ENCODE data around the gene FCRL1. TPM values are rescaled to one million over a fixed set of nuclear protein-coding genes. Genes with fewer than 3 reads are reported as not detected.

FCRL1 gene
- total RNA-seq, 1 donor from 2014 or later, result not detected

- H3K27ac ChIP-seq (replicated peaks), result no peak overlapping the region
- TF ChIP-seq CTCF (IDR thresholded peaks at IDR 0.05; ENCODE audit: borderline replicate concordance), result no peak
- H3K4me3 ChIP-seq, result no peak overlapping the region
- DNase-seq, result no peak
- H3K4me1 ChIP-seq, result no peaks in the 10 kb centered on the region
- peaks cover 4% of the 10 kb centered on the region for H3K27me3 ChIP-seq (ENCODE audit: low read depth)
- intact Hi-C loops (cut with micrococcal nuclease), result no loop called here
- no peaks in the 10 kb centered on the region for H3K36me3 ChIP-seq
- no peaks in the 10 kb centered on the region for H3K9me3 ChIP-seq (replicated peaks)
Measured at GRCh38 chr1:157781048-157781447, 38.9 kb downstream of the FCRL1 start.

DNA sequence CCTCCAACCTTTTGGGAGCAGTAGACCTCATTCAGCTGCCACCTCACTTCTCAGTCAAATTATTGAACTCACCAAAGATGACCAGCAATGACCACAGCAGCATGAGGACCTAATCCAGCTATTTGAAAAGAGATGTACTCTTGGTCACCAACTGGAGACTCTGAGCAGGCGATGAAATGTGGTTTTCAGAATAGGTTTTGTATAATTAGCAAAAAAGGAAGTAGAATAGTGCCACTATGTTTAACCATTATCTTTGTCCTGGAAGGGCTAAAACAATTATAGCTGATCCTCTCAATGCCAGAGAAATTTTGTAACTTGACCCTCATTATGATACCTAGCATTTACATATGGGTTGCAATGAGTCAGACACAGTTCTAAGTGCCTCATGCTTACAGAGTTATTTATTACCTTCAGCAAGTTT lies 42.9 kb downstream of the FCRL1 start, which contains the start of gene FCRL2:
Gene FCRL2, minus strand, starts transcription at position 162 of the 421 bp plus-strand sequence. Its CDS starts 59 bp downstream, at position 103.
- Histone ChIP-seq H3K4me3 (no peak within 1 kb of the TSS), H3K9me3 (replicated peaks) (no peaks in the 10 kb centered on the region), H3K27ac (replicated peaks) (no peak within 1 kb of the TSS), H3K36me3 (no peaks in the 10 kb centered on the region), H3K4me1 (no peaks in the 10 kb centered on the region), H3K27me3 (ENCODE audit: low read depth) (peaks cover 4% of the 10 kb centered on the region)
- TF ChIP-seq CTCF (IDR thresholded peaks at IDR 0.05; ENCODE audit: borderline replicate concordance), result no peak
- intact Hi-C loops (cut with micrococcal nuclease), result no loop called here
- no peak for DNase-seq

DNA sequence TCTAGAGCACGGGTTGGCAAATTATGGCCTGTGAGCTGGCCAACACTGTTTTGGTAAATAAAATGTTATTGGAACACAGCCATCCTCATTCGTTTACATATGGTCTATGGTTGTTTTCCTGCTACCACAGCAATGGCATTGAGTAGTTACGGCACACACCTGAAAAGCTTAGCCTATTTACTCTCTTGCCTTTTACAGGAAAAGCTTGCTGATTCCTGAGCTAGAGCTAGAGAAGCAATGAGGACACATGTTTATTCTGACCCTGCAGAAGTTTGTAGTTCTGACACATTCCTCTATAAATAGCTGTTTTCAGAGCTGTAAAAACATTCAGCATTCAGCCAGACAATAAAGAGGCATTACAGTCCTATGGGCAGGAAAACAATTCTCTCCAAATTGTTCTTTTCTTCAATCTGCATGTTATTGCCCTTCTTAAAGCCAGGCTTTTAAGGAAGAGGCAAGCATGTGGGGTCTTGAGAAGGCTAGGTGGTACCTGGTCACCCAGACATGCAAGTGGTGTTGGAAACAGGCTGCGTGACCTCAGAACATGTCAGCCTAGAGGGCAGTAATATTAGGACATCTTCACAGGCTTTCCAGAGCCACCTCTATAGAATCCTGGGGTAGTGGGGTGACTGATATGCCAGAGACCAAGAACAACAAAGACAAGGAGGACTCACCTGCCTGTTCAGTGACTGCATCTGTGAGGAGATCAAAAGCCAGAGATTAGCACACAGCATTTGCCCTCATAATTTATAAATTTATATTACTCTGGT lies 44.6 kb downstream of the FCRL1 start:
- no peak overlapping the region for H3K27ac ChIP-seq (replicated peaks)
- no peaks in the 10 kb centered on the region for H3K4me1 ChIP-seq
- peaks cover 4% of the 10 kb centered on the region for H3K27me3 ChIP-seq (ENCODE audit: low read depth)
- TF ChIP-seq CTCF (IDR thresholded peaks at IDR 0.05; ENCODE audit: borderline replicate concordance), result no peak
- no peak for DNase-seq
- H3K4me3 ChIP-seq, result no peak overlapping the region
- H3K9me3 ChIP-seq (replicated peaks), result no peaks in the 10 kb centered on the region
- intact Hi-C loops (cut with micrococcal nuclease), result no loop called here
- H3K36me3 ChIP-seq, result no peaks in the 10 kb centered on the region

DNA sequence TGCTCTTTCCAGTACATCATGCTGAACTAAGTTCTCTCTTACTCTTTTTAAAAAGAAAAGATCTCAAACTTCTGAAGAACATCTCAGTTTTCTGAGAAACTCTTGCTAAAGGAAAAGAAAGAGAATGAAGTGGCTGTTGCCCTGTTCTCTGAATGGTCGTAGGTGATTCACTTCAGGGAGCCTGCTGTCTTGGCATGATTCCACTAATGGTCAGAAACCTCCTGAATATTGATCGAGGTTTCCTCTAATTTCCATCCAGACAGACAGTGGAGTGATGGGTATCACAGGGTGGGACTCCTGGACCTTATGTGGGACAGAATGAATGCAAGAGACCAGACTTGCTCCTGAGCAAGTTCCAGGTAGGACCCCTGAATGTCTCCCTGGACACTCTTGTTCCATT lies 45.5 kb downstream of the FCRL1 start:
- H3K4me1 ChIP-seq, result no peaks in the 10 kb centered on the region
- intact Hi-C loops (cut with micrococcal nuclease), result no loop called here
- DNase-seq, result no peak
- peaks cover 4% of the 10 kb centered on the region for H3K27me3 ChIP-seq (ENCODE audit: low read depth)
- no peaks in the 10 kb centered on the region for H3K36me3 ChIP-seq
- H3K4me3 ChIP-seq, result no peak overlapping the region
- TF ChIP-seq CTCF (IDR thresholded peaks at IDR 0.05; ENCODE audit: borderline replicate concordance), result no peak
- H3K9me3 ChIP-seq (replicated peaks), result no peaks in the 10 kb centered on the region
- no peak overlapping the region for H3K27ac ChIP-seq (replicated peaks)

DNA sequence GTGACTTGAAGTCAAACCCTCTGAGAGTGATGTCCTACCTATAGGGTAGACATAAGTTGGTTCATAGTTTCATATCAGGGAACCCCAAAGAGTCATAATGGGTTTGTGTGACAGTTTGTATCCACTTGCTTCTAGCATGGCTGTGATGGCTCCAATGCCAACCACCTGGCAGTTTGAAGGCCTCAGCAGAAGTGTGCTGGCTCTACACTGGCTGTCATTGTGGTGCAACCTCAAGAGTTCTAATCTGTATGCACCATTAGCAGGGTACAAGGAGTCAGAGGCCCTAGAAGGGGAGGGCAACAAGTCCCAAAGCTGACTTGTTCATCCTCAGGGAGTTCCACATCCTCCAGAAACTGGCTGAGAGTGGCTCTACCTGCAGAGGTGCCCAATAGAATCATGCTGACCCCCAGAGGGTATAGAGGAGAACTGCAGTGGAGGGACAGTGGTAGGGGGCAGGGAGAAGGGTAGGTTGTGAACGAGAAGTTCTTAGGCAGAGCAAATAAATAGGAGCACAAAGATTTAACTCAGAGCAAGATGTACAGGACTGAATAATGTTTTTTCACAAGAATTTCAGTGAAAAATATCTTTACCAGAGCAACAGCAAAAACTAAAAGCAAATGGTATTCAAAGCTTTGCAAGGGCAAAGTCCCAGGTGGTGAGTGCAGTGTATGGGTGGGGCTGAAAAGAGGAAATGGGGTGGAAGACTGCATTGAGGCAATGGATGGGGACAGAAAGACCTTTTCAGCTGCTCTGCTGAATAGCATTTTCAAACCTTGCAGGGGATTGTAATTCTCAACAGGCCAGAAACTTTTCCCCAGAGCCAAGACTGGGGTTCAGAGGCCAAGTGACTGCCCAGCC lies 46.2 kb downstream of the FCRL1 start:
- H3K36me3 ChIP-seq, result no peaks in the 10 kb centered on the region
- DNase-seq, result no peak
- H3K4me1 ChIP-seq, result no peaks in the 10 kb centered on the region
- TF ChIP-seq CTCF (IDR thresholded peaks at IDR 0.05; ENCODE audit: borderline replicate concordance), result no peak
- intact Hi-C loops (cut with micrococcal nuclease), result no loop called here
- no peak overlapping the region for H3K4me3 ChIP-seq
- H3K27me3 ChIP-seq (ENCODE audit: low read depth), result peaks cover 7% of the 10 kb centered on the region
- no peaks in the 10 kb centered on the region for H3K9me3 ChIP-seq (replicated peaks)
- no peak overlapping the region for H3K27ac ChIP-seq (replicated peaks)

Data from left ventricle myocardium inferior (tissue), 1 donor.